GM19324 (cell line): ENCODE data around the gene SSU72.

Experiments used
- ATAC-seq: cut with Tn5 transposase; IDR thresholded peaks from one replicate; pipeline ENCODE4 v1.9.1; 2021; ENCODE audit warnings: mild to moderate bottlenecking, moderate library complexity; ENCODE audit not compliant: unreplicated experiment, low FRiP score

SSU72 gene

DNA sequence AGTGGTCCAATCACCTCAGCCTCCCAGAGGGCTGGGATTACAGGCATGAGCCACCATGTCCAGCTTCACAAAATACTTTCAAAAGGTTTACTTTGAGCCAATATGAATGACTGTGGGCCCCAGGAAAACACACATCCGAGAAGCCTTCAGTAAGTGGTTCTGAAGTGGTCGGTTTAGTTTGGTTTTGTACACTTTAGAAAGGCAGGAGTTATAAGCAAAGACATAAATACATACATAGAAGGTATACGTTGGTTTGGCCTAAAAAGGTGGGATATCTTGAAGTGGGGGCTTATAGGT, 37.4 kb upstream of the SSU72 start:
- ATAC-seq = no peak

DNA sequence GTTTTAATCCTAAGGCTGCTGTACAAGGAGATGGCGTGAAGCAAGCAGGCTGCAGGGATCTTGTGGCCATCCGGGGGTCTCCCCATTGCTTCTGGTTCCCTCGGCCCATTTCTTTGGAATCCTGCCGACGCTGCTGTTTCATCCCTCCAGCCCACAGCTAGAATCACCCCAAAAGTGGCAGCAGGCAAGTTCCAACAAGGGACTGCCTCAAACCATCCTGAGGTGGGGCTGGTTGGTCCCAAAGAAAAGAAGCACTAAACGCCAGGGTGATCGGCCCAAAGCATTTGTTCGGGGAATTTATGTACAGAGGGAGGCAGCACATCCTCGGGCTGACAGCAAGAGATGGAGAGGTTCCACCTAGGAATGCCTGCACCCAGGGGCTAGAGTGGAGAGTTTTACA, 36.1 kb upstream of the SSU72 start:
- ATAC-seq = no peak

DNA sequence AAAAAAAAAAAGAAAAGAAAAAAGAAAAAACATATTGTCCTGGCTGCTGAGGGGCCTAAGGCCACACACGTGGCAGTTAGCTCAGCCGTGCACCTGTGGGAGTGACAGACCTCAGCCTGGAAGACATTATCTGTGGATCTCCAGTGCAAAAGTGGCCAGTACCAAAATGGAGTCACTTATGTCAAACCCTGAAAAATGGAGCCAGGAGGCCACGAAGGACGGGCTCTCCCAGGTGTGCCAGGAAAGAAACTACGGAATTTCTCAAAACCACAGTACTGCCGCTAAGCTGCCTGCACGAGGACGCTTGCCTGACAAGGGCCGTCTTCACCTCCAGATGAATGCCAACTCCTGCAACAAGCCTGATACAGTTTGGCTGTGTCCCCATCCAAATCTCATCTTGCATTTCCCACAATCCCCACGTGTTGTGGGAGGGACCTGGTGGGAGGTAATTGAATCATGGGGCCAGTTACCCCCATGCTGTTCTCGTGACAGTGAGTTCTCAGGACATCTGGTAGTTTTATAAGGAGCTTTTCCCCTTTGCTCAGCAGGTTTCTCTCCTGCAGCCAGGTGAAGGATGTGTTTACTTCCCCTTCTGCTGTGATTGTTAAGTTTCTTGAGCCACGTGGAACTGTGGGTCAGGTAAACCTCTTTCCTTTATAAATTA, 35.3 kb upstream of the SSU72 start:
- no peak for ATAC-seq

DNA sequence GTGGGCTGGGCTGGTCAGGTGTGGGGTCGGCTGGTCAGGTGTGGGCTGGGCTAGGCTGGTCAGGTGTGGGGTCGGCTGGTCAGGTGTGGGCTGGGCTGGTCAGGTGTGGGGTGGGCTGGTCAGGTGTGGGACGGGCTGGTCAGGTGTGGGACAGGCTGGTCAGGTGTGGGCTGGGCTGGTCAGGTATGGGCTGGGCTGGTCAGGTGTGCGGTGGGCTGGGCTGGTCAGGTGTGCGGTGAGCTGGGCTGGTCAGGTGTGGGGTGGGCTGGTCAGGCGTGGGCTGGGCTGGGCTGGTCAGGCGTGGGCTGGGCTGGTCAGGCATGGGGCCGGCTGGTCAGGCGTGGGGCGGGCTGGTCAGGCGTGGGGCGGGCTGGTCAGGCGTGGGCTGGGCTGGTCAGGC, 31.6 kb upstream of the SSU72 start:
- ATAC-seq = no peak

DNA sequence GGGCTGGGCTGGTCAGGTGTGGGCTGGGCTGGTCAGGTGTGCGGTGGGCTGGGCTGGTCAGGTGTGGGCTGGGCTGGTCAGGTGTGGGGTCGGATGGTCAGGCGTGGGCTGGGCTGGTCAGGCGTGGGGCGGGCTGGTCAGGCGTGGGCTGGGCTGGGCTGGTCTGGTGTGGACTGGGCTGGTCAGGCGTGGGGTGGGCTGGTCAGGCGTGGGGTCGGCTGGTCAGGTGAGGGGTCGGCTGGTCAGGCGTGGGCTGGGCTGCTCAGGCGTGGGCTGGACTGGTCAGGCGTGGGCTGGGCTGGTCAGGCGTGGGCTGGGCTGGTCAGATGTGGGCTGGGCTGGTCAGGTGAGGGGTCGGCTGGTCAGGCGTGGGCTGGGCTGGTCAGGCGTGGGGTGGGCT, 31.1 kb upstream of the SSU72 start:
- ATAC-seq = no peak

GRCh38 chr1:1605034-1605591, 30.4 kb upstream of the SSU72 start:
- no peak for ATAC-seq

DNA sequence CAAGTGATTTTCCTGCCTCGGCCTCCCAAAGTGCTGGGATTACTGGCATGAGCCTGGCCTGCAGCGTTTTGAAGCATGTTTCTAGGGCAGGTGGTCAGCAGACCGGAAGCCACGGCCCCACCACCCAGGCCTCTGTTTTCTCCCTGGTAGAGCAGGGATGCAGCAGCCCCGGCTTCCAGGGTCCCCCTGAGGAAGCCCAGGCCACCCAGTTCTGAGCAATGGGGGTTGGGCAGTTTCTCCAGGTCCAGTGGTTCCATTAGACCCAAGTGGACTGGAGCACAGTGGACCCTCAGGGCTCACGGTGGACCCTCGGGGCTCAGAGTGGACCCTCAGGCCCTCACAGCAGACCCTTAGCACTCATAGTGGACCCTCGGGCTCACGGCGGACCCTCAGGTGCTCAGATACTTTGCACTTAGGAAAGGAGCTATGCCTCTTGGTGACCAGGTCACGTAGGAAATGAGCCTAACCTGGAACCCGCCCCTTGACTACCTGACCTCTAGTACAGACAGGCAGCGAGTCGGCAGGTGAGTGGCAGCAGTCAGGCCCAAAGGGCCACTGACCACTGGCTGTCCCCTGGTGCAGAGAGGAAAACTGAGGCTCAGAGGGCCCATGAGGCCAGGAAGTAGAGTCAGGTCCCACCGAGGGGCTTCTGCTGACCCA, 29.8 kb upstream of the SSU72 start:
- ATAC-seq = no peak

DNA sequence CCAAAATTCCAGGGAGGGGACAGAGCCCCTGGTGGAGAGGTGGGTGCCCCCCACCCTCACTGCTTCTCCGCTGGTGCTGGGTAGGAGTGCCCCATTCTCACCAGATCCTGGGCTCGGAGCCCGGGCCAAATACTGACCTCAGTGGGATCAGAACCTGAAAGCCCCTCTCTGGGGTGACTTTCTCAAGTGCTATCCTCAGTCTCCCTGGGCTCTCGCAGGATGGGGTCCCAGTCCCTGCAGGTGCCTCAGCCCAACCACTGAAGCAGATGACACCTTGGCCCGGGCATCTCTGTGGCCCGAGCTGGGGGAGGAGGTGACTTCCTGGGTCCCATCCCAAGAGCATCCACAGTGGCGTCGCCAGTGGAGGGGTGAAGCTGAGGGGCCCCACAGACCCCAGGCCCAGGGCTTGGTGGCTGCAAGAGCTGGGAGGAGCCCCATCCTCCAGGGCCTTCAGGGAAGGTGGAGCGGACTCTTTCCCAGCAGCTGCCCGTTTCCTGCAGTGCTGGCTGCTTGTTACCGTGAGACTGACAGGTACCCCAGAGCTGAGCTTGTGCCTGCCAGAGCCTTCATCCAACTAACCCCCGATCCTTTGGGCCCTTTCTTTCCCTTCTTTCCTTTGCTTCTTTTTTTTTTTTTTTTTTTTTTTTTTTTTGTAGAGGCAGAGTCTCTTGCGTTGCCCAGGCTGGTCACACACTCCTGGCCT, 29.2 kb upstream of the SSU72 start:
- no peak for ATAC-seq

- no peak for ATAC-seq
Measured at GRCh38 chr1:1602968-1603506, 28.4 kb upstream of the SSU72 start.

- ATAC-seq = no peak
Measured at GRCh38 chr1:1602304-1602967, 27.8 kb upstream of the SSU72 start.

- ATAC-seq = no peak
Measured at GRCh38 chr1:1601564-1602303, 27.1 kb upstream of the SSU72 start.

DNA sequence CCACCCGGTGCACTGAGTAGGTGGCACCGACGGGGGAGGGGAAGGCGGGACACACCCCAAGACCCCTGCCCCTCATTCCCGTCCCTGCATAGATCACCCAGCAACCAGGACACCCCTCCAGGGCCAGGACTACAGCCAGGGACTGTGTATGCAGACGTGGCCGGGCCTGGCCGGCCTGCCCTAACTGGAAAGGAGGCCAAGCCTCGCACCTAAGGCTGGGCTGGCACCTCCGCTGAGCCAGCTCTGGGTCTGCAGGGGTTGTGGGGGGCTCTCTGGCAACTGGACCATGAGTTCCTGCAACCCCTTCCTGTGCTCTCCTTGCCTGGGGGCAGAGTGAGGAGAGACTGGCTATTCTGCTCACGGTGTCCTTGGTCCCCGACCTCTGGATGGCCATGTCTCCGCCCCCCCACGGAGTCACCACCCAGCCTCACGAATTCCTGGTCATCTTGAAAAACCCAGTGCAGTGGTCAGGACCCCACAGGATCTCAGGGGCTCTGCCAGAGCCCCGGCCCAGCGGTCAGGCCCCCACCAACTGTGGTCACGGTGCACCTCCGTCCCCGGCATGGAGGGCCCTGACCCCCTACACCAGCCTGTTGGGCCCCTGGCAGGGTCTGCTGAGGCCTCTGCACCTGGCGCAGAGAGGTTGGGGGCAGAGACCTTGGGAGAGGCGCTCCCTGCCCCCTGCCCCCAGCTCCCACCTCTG, 26.3 kb upstream of the SSU72 start:
- ATAC-seq = no peak

GRCh38 chr1:1599935-1600860, 25.5 kb upstream of the SSU72 start, which contains the start of gene FNDC10:
Gene FNDC10, minus strand, starts transcription at chr1:1600135. Its CDS starts 120 bp downstream, at chr1:1600015.
- ATAC-seq = no peak

DNA sequence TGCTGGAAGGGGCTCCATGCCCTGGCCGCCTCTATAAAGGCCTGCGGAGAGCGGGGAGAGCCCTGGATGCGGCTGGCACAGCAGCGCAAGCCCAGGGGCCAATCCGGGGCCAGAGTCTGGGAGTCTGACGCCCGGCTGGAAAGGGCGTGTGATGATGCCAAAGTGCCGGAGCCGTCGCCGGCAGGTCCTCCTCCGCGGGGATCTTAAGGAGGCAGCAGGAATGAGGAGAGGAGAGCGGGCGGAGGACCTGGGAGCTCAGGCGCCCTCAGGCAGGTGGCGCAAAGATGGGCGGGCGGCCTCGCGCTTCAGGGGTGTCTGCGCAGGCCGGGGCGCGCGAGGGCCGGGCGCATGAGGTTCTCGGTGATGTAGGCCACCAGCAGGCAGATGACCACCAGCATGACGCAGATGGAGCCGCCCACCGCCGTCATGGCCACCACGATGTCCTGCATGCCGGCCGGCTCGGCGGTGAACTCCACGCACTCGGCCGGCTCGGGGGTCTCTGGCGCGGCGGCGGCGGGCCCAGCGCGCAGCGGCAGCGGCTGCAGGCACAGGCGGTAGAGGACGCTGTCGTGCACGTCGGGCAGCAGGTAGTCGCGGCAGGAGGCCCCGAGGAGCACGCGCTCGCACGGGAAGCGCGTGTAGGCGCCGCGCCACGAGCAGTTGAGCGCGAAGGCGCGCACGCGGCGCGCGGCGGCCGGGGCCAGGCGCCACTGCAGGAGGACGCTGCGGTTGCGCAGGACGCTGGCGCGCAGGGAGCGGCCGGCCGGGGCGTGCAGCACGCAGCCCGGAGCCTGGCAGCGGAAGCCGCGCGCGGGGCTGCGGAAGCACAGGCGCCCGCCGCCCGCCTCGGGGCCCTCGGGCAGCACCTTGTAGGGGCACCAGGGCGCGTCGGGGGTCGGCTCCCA, 24.6 kb upstream of the SSU72 start:
- no peak for ATAC-seq

GRCh38 chr1:1598720-1599029, 24.0 kb upstream of the SSU72 start:
- no peak for ATAC-seq

- ATAC-seq = no peak
Measured at GRCh38 chr1:1598051-1598719, 23.5 kb upstream of the SSU72 start.

GRCh38 chr1:1597275-1597930, 22.7 kb upstream of the SSU72 start:
- no peak for ATAC-seq
